Neural progenitor cell (in vitro differentiated cells): ENCODE measurements around the gene FGD6. TPM values are rescaled to one million over a fixed set of nuclear protein-coding genes. Genes with fewer than 3 reads are reported as not detected.
A peak's percentile ranks its signal among the peaks of the same experiment; 100 is the strongest.

Source experiments
- DNase-seq: peaks from one replicate; pipeline ENCODE4 v3.0.0-alpha.2; 2016; ENCODE audit warnings: low spot score
- H2AFZ ChIP-seq: fragments of 200-600 bp; sonication (generic); replicated peaks from 2 replicates; pipeline ENCODE4 v1.6.1; 2016; ENCODE audit warnings: antibody characterized with exemption
- H3F3A ChIP-seq: fragments of 200-600 bp; sonication (generic); 2 replicates; pipeline ENCODE4 v1.6.1; 2016; ENCODE audit warnings: antibody characterized with exemption, low read depth
- H3K27ac ChIP-seq: fragments of 200-600 bp; sonication (generic); 2 replicates; pipeline ENCODE4 v1.5.1; 2016; ENCODE audit warnings: mild to moderate bottlenecking
- H3K27me3 ChIP-seq: fragments of 200-600 bp; sonication (generic); 2 replicates; pipeline ENCODE4 v1.6.1; 2016; ENCODE audit warnings: mild to moderate bottlenecking, moderate library complexity
- H3K36me3 ChIP-seq: fragments of 200-600 bp; sonication (generic); 2 replicates; pipeline ENCODE4 v1.5.1; 2016
- H3K4me1 ChIP-seq: fragments of 200-600 bp; sonication (generic); 2 replicates; pipeline ENCODE4 v1.6.1; 2016; ENCODE audit warnings: mixed run types
- H3K4me2 ChIP-seq: fragments of 200-600 bp; sonication (generic); 2 replicates; pipeline ENCODE4 v1.6.1; 2016
- H3K4me3 ChIP-seq: fragments of 200-600 bp; sonication (generic); 2 replicates; pipeline ENCODE4 v1.5.1; 2016
- H3K79me2 ChIP-seq: fragments of 200-600 bp; sonication (generic); 2 replicates; pipeline ENCODE4 v1.6.1; 2016; ENCODE audit warnings: low read depth
- H3K9ac ChIP-seq: fragments of 200-600 bp; sonication (generic); 2 replicates; pipeline ENCODE4 v1.6.1; 2016
- H3K9me3 ChIP-seq: fragments of 200-600 bp; sonication (generic); 2 replicates; pipeline ENCODE4 v1.5.1; 2016; ENCODE audit warnings: low read depth
- H4K20me1 ChIP-seq: fragments of 200-600 bp; sonication (generic); 2 replicates; pipeline ENCODE4 v1.6.1; 2016; ENCODE audit warnings: low read depth
- H3K27ac Mint-ChIP-seq: 3 replicates; pipeline ENCODE4 v1.8.0; 2021; ENCODE audit warnings: mixed read lengths
- H3K27me3 Mint-ChIP-seq: 2 replicates; pipeline ENCODE4 v1.8.0; 2022; ENCODE audit warnings: low read depth, mild to moderate bottlenecking, inconsistent platforms, moderate library complexity, mixed read lengths; ENCODE audit not compliant: insufficient read depth
- H3K36me3 Mint-ChIP-seq: 3 replicates; pipeline ENCODE4 v1.8.0; 2021; ENCODE audit warnings: mixed read lengths
- H3K4me1 Mint-ChIP-seq: 3 replicates; pipeline ENCODE4 v1.8.0; 2021; ENCODE audit warnings: mixed read lengths
- H3K4me3 Mint-ChIP-seq: 3 replicates; pipeline ENCODE4 v1.8.0; 2021; ENCODE audit warnings: mild to moderate bottlenecking, moderate library complexity, mixed read lengths
- H3K9me3 Mint-ChIP-seq: 3 replicates; pipeline ENCODE4 v1.8.0; 2020; ENCODE audit warnings: mixed read lengths
- EZH2 ChIP-seq: fragments of 200-600 bp; sonication (generic); IDR thresholded peaks from 2 replicates; pipeline ENCODE4 v1.6.1; 2017; ENCODE audit warnings: antibody characterized with exemption, mild to moderate bottlenecking, moderate library complexity
- EZH2phosphoT487 ChIP-seq: fragments of 200-600 bp; sonication (generic); IDR thresholded peaks from 2 replicates; pipeline ENCODE4 v1.6.1; 2017; ENCODE audit warnings: antibody characterized with exemption
- total RNA-seq: library from RNA; depleted of rRNA; stranded (reverse); fragments of >200 nt; gene quantifications from 2 replicates; pipeline ENCODE4 v1.2.3, GENCODE V29; 2015; ENCODE audit warnings: low replicate concordance
- TF ChIP-seq, protein P1 (sequence below): fragments of 200-600 bp; sonication (generic); IDR thresholded peaks from 2 replicates; pipeline ENCODE4 v1.5.1; 2017; ENCODE audit warnings: antibody characterized with exemption, mild to moderate bottlenecking

The FGD6 gene
- total RNA-seq, result 25.4 and 32.0 TPM in 2 replicates

GRCh38 chr12:95217377-95218149 is at the start of gene FGD6, which contains the start of gene VEZT:
TSS of gene FGD6 (minus strand) at chr12:95217467. CDS start at chr12:95217240, 227 bp downstream.
TSS of gene VEZT (plus strand) at chr12:95217807. CDS start at chr12:95217851, 44 bp downstream.
- peak within 1 kb of the TSS; percentile 97 for H3K27ac Mint-ChIP-seq
- H3K27ac ChIP-seq, result peak within 1 kb of the TSS; percentile 99
- H3K36me3 ChIP-seq, result no peaks in the 10 kb centered on the region
- peak within 1 kb of the TSS; percentile 97 for H3K4me3 Mint-ChIP-seq
- peaks cover 3% of the 10 kb centered on the region for H3K9me3 Mint-ChIP-seq
- H3K9me3 ChIP-seq, result no peaks in the 10 kb centered on the region
- H3K4me3 ChIP-seq, result peak within 1 kb of the TSS; percentile 71
- peak within 1 kb of the TSS; percentile 87 for H3K9ac ChIP-seq
- H3F3A ChIP-seq, result peaks cover 24% of the 10 kb centered on the region
- peaks cover 14% of the 10 kb centered on the region for H3K36me3 Mint-ChIP-seq
- peak within 1 kb of the TSS; percentile 96 for H3K4me2 ChIP-seq
- peaks cover 32% of the 10 kb centered on the region for H3K4me1 Mint-ChIP-seq
- TF ChIP-seq EZH2phosphoT487, result no peak
- TF ChIP-seq, protein P1, sequence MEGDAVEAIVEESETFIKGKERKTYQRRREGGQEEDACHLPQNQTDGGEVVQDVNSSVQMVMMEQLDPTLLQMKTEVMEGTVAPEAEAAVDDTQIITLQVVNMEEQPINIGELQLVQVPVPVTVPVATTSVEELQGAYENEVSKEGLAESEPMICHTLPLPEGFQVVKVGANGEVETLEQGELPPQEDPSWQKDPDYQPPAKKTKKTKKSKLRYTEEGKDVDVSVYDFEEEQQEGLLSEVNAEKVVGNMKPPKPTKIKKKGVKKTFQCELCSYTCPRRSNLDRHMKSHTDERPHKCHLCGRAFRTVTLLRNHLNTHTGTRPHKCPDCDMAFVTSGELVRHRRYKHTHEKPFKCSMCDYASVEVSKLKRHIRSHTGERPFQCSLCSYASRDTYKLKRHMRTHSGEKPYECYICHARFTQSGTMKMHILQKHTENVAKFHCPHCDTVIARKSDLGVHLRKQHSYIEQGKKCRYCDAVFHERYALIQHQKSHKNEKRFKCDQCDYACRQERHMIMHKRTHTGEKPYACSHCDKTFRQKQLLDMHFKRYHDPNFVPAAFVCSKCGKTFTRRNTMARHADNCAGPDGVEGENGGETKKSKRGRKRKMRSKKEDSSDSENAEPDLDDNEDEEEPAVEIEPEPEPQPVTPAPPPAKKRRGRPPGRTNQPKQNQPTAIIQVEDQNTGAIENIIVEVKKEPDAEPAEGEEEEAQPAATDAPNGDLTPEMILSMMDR, result peak; percentile 27
- no peak for TF ChIP-seq EZH2
- no peaks in the 10 kb centered on the region for H3K27me3 ChIP-seq
- H3K4me1 ChIP-seq, result peaks cover 42% of the 10 kb centered on the region
- peaks cover 91% of the 10 kb centered on the region for H3K79me2 ChIP-seq
- peaks cover 32% of the 10 kb centered on the region for H4K20me1 ChIP-seq
- peak within 1 kb of the TSS; percentile 94 for H2AFZ ChIP-seq
- DNase-seq, result peak; percentile 100
- no peaks in the 10 kb centered on the region for H3K27me3 Mint-ChIP-seq

GRCh38 chr12:95266254-95266653 is 49.0 kb upstream of the FGD6 start:
- Histone ChIP-seq H3K4me3 (no peak overlapping the region), H3K9ac (no peak overlapping the region), H3K4me1 (no peaks in the 10 kb centered on the region), H2AFZ (no peak overlapping the region), H3K27me3 (no peaks in the 10 kb centered on the region), H3K27ac (no peak overlapping the region), H3F3A (no peaks in the 10 kb centered on the region), H3K9me3 (no peaks in the 10 kb centered on the region), H3K79me2 (no peaks in the 10 kb centered on the region), H3K4me2 (no peak overlapping the region), H3K36me3 (peaks cover 44% of the 10 kb centered on the region), H4K20me1 (peaks cover 3% of the 10 kb centered on the region)
- no peaks in the 10 kb centered on the region for H3K4me1 Mint-ChIP-seq
- H3K36me3 Mint-ChIP-seq, result peaks cover 19% of the 10 kb centered on the region
- TF ChIP-seq EZH2 (no peak), EZH2phosphoT487 (no peak)
- TF ChIP-seq, protein P1, result no peak
- no peak for DNase-seq
- H3K4me3 Mint-ChIP-seq, result no peak overlapping the region
- H3K27me3 Mint-ChIP-seq, result peaks cover 2% of the 10 kb centered on the region
- H3K27ac Mint-ChIP-seq, result no peak overlapping the region
- no peaks in the 10 kb centered on the region for H3K9me3 Mint-ChIP-seq

GRCh38 chr12:95265765-95266164 is 48.5 kb upstream of the FGD6 start:
- no peak for TF ChIP-seq EZH2phosphoT487
- TF ChIP-seq, protein P1, result no peak
- no peaks in the 10 kb centered on the region for H3K4me1 Mint-ChIP-seq
- no peak for DNase-seq

More at GRCh38 chr12:95265765-95266164, 48.5 kb upstream of the FGD6 start:
- no peak overlapping the region for H3K9ac ChIP-seq
- H3K79me2 ChIP-seq, result no peaks in the 10 kb centered on the region
- peaks cover 3% of the 10 kb centered on the region for H4K20me1 ChIP-seq
- no peak overlapping the region for H3K4me2 ChIP-seq
- Mint-ChIP-seq H3K9me3 (no peaks in the 10 kb centered on the region), H3K27ac (no peak overlapping the region), H3K27me3 (peaks cover 2% of the 10 kb centered on the region), H3K4me3 (no peak overlapping the region), H3K36me3 (peaks cover 19% of the 10 kb centered on the region)
- peaks cover 44% of the 10 kb centered on the region for H3K36me3 ChIP-seq
- no peaks in the 10 kb centered on the region for H3K9me3 ChIP-seq
- no peak overlapping the region for H3K4me3 ChIP-seq
- H2AFZ ChIP-seq, result no peak overlapping the region
- no peaks in the 10 kb centered on the region for H3K4me1 ChIP-seq
- peak overlapping the region; percentile 22 for H3K27ac ChIP-seq
- no peaks in the 10 kb centered on the region for H3K27me3 ChIP-seq
- no peaks in the 10 kb centered on the region for H3F3A ChIP-seq
